CD14-positive monocyte (primary cell): Measurements from ENCODE around the gene BCL2L1. TPM values are rescaled to one million over a fixed set of nuclear protein-coding genes. Genes with fewer than 3 reads are reported as not detected.

Experiments
- DNase-seq, 3 donors: peaks; one replicate each; pipeline ENCODE4 v3.0.0-alpha.2; 2011 to 2022
- H2AFZ ChIP-seq: 2 replicates; pipeline ENCODE4 v1.6.0; 2012; ENCODE audit warnings: mild to moderate bottlenecking, low read depth, low read length, inconsistent platforms; ENCODE audit not compliant: insufficient read depth, poor library complexity, severe bottlenecking
- H3K27ac ChIP-seq, 2 donors: 1 replicate in 1 of 2; 2 replicates in 1 of 2; pipeline ENCODE4 v1.5.1; 2012 to 2013; ENCODE audit warnings: low read length in 2 of 2, control low read depth in 1 of 2, inconsistent platforms in 1 of 2, low read depth in 1 of 2, mild to moderate bottlenecking in 1 of 2
- H3K27me3 ChIP-seq, 2 donors: one replicate each; pipeline versions ENCODE4 v1.6.0 to v1.6.1; 2011 to 2013; ENCODE audit warnings: low read length in 2 of 2; ENCODE audit not compliant: control insufficient read depth in 2 of 2, insufficient read depth in 2 of 2
- H3K36me3 ChIP-seq, 2 donors: replicated peaks in 1 of 2; 1 replicate in 1 of 2; 2 replicates in 1 of 2; pipeline versions ENCODE4 v1.5.1 to v1.6.1; 2012 to 2013; ENCODE audit warnings: low read length in 2 of 2, control low read depth in 1 of 2, inconsistent platforms in 1 of 2, mild to moderate bottlenecking in 1 of 2; ENCODE audit not compliant: insufficient read depth in 2 of 2, control insufficient read depth in 1 of 2
- H3K4me1 ChIP-seq, 2 donors: 1 replicate in 1 of 2; 2 replicates in 1 of 2; pipeline versions ENCODE4 v1.5.1 to v1.6.1; 2012 to 2013; ENCODE audit warnings: low read length in 2 of 2, control low read depth in 1 of 2, inconsistent platforms in 1 of 2, mild to moderate bottlenecking in 1 of 2, moderate library complexity in 1 of 2; ENCODE audit not compliant: insufficient read depth in 2 of 2, control insufficient read depth in 1 of 2
- H3K4me2 ChIP-seq: replicated peaks from 2 replicates; pipeline ENCODE3; 2012; ENCODE audit warnings: low read length, moderate library complexity, mild to moderate bottlenecking; ENCODE audit not compliant: poor library complexity, severe bottlenecking; ENCODE audit errors: extremely low read depth
- H3K4me3 ChIP-seq, 3 experiments: fragments of 200-600 bp in 1 of 3; sonication (generic) in 1 of 3; replicated peaks in 1 of 3; 1 replicate in 2 of 3; 2 replicates in 1 of 3; pipeline ENCODE4 v1.5.1; 2011 to 2013; ENCODE audit warnings: low read length in 3 of 3, mild to moderate bottlenecking in 3 of 3, control low read depth in 2 of 3, low read depth in 2 of 3, inconsistent platforms in 1 of 3, moderate library complexity in 1 of 3
- H3K79me2 ChIP-seq: 2 replicates; pipeline ENCODE4 v1.6.0; 2012; ENCODE audit warnings: mild to moderate bottlenecking, control low read depth, inconsistent platforms, low read length, moderate library complexity; ENCODE audit not compliant: insufficient read depth
- H3K9ac ChIP-seq: 2 replicates; pipeline ENCODE4 v1.6.0; 2017; ENCODE audit warnings: low read length, mild to moderate bottlenecking; ENCODE audit not compliant: insufficient read depth, poor library complexity, severe bottlenecking
- H3K9me3 ChIP-seq, 2 donors: replicated peaks in 1 of 2; 1 replicate in 1 of 2; 2 replicates in 1 of 2; pipeline versions ENCODE4 v1.5.1 to v1.6.1; 2012 to 2013; ENCODE audit warnings: low read length in 2 of 2, control low read depth in 1 of 2; ENCODE audit not compliant: control insufficient read depth in 1 of 2, insufficient read depth in 1 of 2
- H4K20me1 ChIP-seq: 2 replicates; pipeline ENCODE4 v1.6.0; 2012; ENCODE audit warnings: mild to moderate bottlenecking, low read length, control low read depth, moderate library complexity; ENCODE audit not compliant: insufficient read depth
- H3K27ac Mint-ChIP-seq, 7 donors: one replicate each; pipeline ENCODE4 v1.8.0; 2020; ENCODE audit warnings: mild to moderate bottlenecking in 7 of 7, mixed read lengths in 7 of 7, moderate library complexity in 6 of 7, inconsistent platforms in 2 of 7
- H3K27me3 Mint-ChIP-seq, 3 donors: one replicate each; pipeline ENCODE4 v1.8.0; 2021 to 2022; ENCODE audit warnings: low read depth in 3 of 3, mild to moderate bottlenecking in 3 of 3, mixed read lengths in 3 of 3, moderate library complexity in 3 of 3, inconsistent platforms in 1 of 3
- H3K36me3 Mint-ChIP-seq, 2 donors: one replicate each; pipeline ENCODE4 v1.8.0; 2020; ENCODE audit warnings: mixed read lengths in 2 of 2, inconsistent platforms in 1 of 2, mild to moderate bottlenecking in 1 of 2
- H3K4me1 Mint-ChIP-seq: one replicate; pipeline ENCODE4 v1.8.0; 2020; ENCODE audit warnings: mild to moderate bottlenecking, mixed read lengths
- H3K4me3 Mint-ChIP-seq, 2 donors: one replicate each; pipeline ENCODE4 v1.8.0; 2020; ENCODE audit warnings: mild to moderate bottlenecking in 2 of 2, mixed read lengths in 2 of 2, moderate library complexity in 1 of 2
- H3K9me3 Mint-ChIP-seq, 7 donors: one replicate each; pipeline ENCODE4 v1.8.0; 2020 to 2022; ENCODE audit warnings: mixed read lengths in 7 of 7, mild to moderate bottlenecking in 6 of 7, moderate library complexity in 6 of 7, inconsistent platforms in 2 of 7
- WGBS: methylation state at CpG from one replicate; pipeline ENCODE4 v1.1.5; 2013; ENCODE audit warnings: missing lambda C conversion rate; ENCODE audit not compliant: insufficient coverage; 5-methylcytosine and 5-hydroxymethylcytosine counted together
- intact Hi-C, 2 donors: fragments of 100-400 bp; cut with micrococcal nuclease; formaldehyde crosslinking; loops; one replicate each; pipeline versions ENCODE4 v1.15.0 to v1.15.1; 2023
- polyA plus RNA-seq, 3 donors: library from polyadenylated mRNA; depleted of rRNA in 1 of 3; unstranded in 2 of 3; stranded (reverse) in 1 of 3; fragments of 300-500 nt in 2 of 3; fragments of >200 nt in 1 of 3; fragmentation: Illumina TruSeq in 2 of 3; gene quantifications; 1 replicate in 2 of 3; 2 replicates in 1 of 3; pipeline ENCODE4 v1.2.3, GENCODE V29; 2012 to 2021
- TF ChIP-seq, protein P1 (sequence below): fragments of 200-600 bp; IDR thresholded peaks from one replicate; pipeline ENCODE4 v1.8.0; 2022; ENCODE audit warnings: antibody characterized with exemption, mild to moderate bottlenecking

The BCL2L1 gene
- polyA plus RNA-seq, 3 donors = 12.4 to 16.8 (median 14.3) TPM

DNA sequence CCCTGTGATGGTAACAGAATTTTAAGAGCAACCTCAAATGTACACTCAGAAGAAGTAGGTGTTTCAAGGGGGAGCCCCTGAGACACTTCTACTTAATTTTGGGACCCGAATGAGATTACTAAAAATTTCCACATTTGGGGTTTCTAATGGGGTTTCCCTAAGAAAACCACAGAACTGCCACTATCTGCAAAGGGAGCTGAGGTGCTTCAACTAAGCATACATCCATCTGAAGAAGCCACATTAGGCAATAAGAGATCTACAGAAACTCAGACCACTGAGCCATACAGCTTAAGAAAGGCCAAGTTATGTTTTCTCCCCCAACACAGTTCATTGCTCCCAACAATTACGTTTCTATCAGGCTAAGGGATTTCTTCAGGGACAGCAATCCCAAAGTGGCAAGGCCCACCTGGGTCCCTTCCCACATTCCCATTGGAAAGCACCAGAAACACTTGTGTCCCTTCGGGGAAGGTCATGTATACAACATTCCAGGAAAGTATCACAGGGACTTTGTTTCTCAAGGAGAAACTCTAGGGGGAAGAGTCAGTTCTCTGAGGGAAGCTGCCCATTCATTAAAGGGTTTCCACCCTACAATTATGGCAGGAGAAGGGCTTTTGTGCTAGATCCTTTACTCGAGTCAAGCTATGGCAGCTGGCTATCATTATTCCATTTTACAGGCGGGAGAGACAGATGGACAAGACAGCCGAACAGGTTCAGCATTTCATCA is 5.0 kb downstream of the BCL2L1 start:
- Histone ChIP-seq H2AFZ (no peak overlapping the region), H3K4me3 (no peak overlapping the region), H3K9me3 (no peaks in the 10 kb centered on the region), H3K4me2 (no peak overlapping the region), H3K9ac (no peak overlapping the region), H3K36me3 (peaks cover 61 to 90% of the 10 kb centered on the region in 2 donors), H4K20me1 (peaks cover 84% of the 10 kb centered on the region), H3K27ac (no peak overlapping the region), H3K79me2 (peaks cover 80% of the 10 kb centered on the region), H3K4me1 (peaks cover 31 to 41% of the 10 kb centered on the region in 2 donors), H3K27me3 (no peaks in the 10 kb centered on the region)
- intact Hi-C loops = loop anchor here in 1 of 2 donors (10.0 kb wide), 1 partner anchor 193 kb away; no protein-coding TSS in a partner anchor
- WGBS = 74% methylated on average over 5 of the region's 6 CpGs
- peaks cover 0 to 3% (median 3%) of the 10 kb centered on the region in 3 donors for H3K27me3 Mint-ChIP-seq
- H3K9me3 Mint-ChIP-seq = no peaks in the 10 kb centered on the region
- TF ChIP-seq, protein P1, sequence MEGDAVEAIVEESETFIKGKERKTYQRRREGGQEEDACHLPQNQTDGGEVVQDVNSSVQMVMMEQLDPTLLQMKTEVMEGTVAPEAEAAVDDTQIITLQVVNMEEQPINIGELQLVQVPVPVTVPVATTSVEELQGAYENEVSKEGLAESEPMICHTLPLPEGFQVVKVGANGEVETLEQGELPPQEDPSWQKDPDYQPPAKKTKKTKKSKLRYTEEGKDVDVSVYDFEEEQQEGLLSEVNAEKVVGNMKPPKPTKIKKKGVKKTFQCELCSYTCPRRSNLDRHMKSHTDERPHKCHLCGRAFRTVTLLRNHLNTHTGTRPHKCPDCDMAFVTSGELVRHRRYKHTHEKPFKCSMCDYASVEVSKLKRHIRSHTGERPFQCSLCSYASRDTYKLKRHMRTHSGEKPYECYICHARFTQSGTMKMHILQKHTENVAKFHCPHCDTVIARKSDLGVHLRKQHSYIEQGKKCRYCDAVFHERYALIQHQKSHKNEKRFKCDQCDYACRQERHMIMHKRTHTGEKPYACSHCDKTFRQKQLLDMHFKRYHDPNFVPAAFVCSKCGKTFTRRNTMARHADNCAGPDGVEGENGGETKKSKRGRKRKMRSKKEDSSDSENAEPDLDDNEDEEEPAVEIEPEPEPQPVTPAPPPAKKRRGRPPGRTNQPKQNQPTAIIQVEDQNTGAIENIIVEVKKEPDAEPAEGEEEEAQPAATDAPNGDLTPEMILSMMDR = no peak
- DNase-seq = peak in 1 of 3 donors; percentile 28
- peak overlapping the region in 2 of 7 donors; percentile 15 to 40 for H3K27ac Mint-ChIP-seq
- H3K4me3 Mint-ChIP-seq = no peak overlapping the region
- peaks cover 68% of the 10 kb centered on the region for H3K4me1 Mint-ChIP-seq
- peaks cover 78 to 87% of the 10 kb centered on the region in 2 donors for H3K36me3 Mint-ChIP-seq

DNA sequence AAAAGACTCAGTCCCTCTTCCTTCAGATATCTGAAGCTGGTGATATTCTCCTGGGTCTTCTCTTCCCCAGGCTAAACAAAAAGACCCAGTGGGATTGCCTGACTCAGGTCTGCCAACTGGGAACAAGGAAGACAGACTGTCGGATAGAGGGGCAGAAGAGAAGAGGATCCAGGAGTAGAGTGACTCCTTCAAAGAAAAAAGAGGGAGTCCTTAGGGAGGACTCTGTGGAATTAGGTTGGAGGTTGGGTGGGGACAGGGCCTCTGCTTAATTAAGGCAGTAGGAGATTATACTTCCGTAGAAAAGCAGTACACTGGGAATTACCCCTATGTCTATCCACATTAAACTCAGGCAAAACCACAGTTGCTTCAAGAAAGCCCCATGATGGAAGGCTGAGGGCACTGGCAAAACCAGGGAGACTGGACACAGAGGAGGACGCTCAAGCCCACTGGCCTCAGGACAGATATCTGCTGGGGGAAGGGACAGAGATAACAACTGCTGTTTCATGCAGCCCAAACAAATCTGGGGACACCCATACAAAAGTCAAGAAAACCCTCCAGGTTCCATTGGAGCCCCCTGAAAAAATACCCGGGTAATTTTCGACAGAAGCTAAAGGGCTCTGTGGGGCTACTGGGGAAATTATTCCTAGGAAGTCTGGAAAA is 5.7 kb downstream of the BCL2L1 start:
- H3K27me3 ChIP-seq = no peaks in the 10 kb centered on the region
- H3K9ac ChIP-seq = peak overlapping the region; percentile 23
- peaks cover 78% of the 10 kb centered on the region for H3K79me2 ChIP-seq
- no peaks in the 10 kb centered on the region for H3K9me3 ChIP-seq
- H3K4me3 Mint-ChIP-seq = no peak overlapping the region
- no peak overlapping the region for H3K4me3 ChIP-seq
- peaks cover 65% of the 10 kb centered on the region for H3K4me1 Mint-ChIP-seq
- peaks cover 64 to 97% of the 10 kb centered on the region in 2 donors for H3K36me3 ChIP-seq
- H3K36me3 Mint-ChIP-seq = peaks cover 82 to 88% of the 10 kb centered on the region in 2 donors
- H2AFZ ChIP-seq = no peak overlapping the region
- peaks cover 28 to 38% of the 10 kb centered on the region in 2 donors for H3K4me1 ChIP-seq
- no peak overlapping the region for H3K27ac ChIP-seq
- 100% methylated on average over 2 of the region's 5 CpGs for WGBS
- no peaks in the 10 kb centered on the region for H3K9me3 Mint-ChIP-seq
- H3K27ac Mint-ChIP-seq = peak overlapping the region in 3 of 7 donors; percentile 9 to 42 (median 12)
- peaks cover 91% of the 10 kb centered on the region for H4K20me1 ChIP-seq
- TF ChIP-seq, protein P1 = no peak
- no peak overlapping the region for H3K4me2 ChIP-seq
- peaks cover 0 to 3% (median 3%) of the 10 kb centered on the region in 3 donors for H3K27me3 Mint-ChIP-seq
- intact Hi-C loops = loop anchor here in 1 of 2 donors (10.0 kb wide), 1 partner anchor 192 kb away; no protein-coding TSS in a partner anchor
- DNase-seq = no peak
